H1 (cell line): ENCODE measurements around the gene UBALD1. TPM values are rescaled to one million over a fixed set of nuclear protein-coding genes. Genes with fewer than 3 reads are reported as not detected.

ENCODE experiments used
- CTCF ChIA-PET: fragments of 300-600 bp; sonication (Branson Sonifier 250); formaldehyde crosslinking; loops from one replicate; lab custom pipeline; 2021; ENCODE audit not compliant: partially characterized antibody; lab: Charles Lee
- POLR2A ChIA-PET: fragments of 300-600 bp; sonication (Branson Sonifier 250); formaldehyde crosslinking; loops from one replicate; lab custom pipeline; 2021; ENCODE audit warnings: inconsistent platforms; ENCODE audit not compliant: partially characterized antibody; lab: Charles Lee
- DNase-seq, 2 experiments: peaks; one replicate each; pipeline versions ENCODE4 v3.0.0 to v3.0.0-alpha.2; 2010 to 2022; ENCODE audit warnings: low spot score in 2 of 2, low read depth in 1 of 2, mixed read lengths in 1 of 2
- FAIRE-seq: peaks from 2 replicates; lab custom pipeline; 2011; peaks lifted over from hg19 to GRCh38; lab: Jason Lieb, UNC
- H2AFZ ChIP-seq: 2 replicates; pipeline ENCODE4 v1.8.1; 2012; ENCODE audit warnings: low read length, inconsistent platforms
- H2AK5ac ChIP-seq: 2 replicates; pipeline ENCODE4 v1.6.1; 2013; ENCODE audit warnings: low read depth, low read length
- H2BK120ac ChIP-seq: replicated peaks from 2 replicates; pipeline ENCODE3; 2013; ENCODE audit warnings: low read depth, low read length, inconsistent platforms
- H2BK12ac ChIP-seq: 2 replicates; pipeline ENCODE4 v1.6.1; 2013; ENCODE audit warnings: low read depth, low read length
- H2BK15ac ChIP-seq: 2 replicates; pipeline ENCODE4 v1.6.1; 2013; ENCODE audit warnings: low read length
- H2BK20ac ChIP-seq: 2 replicates; pipeline ENCODE4 v1.6.1; 2013; ENCODE audit warnings: low read length
- H2BK5ac ChIP-seq: 2 replicates; pipeline ENCODE4 v1.6.1; 2013; ENCODE audit warnings: low read depth, low read length
- H3K14ac ChIP-seq: 2 replicates; pipeline ENCODE4 v1.6.1; 2013; ENCODE audit warnings: inconsistent platforms; ENCODE audit not compliant: insufficient read length
- H3K18ac ChIP-seq: 2 replicates; pipeline ENCODE4 v1.6.1; 2013; ENCODE audit warnings: low read length; ENCODE audit errors: extremely low read depth
- H3K23ac ChIP-seq: 2 replicates; pipeline ENCODE4 v1.6.1; 2013; ENCODE audit warnings: inconsistent platforms; ENCODE audit not compliant: insufficient read length
- H3K23me2 ChIP-seq: 2 replicates; pipeline ENCODE4 v1.6.1; 2013; ENCODE audit warnings: low read depth, low read length
- H3K27ac ChIP-seq: 2 replicates; pipeline ENCODE4 v1.6.1; 2011; ENCODE audit warnings: low read depth, low read length, inconsistent platforms
- H3K27me3 ChIP-seq, 4 experiments: replicated peaks in 1 of 4; 1 replicate in 1 of 4; 2 replicates in 3 of 4; pipeline versions ENCODE4 v1.6.1 to v1.8.1; 2011 to 2013; ENCODE audit warnings: low read length in 3 of 4, mild to moderate bottlenecking in 3 of 4, inconsistent platforms in 2 of 4, mixed read lengths in 2 of 4, moderate library complexity in 1 of 4; ENCODE audit not compliant: control insufficient read depth in 3 of 4, insufficient read depth in 3 of 4; ENCODE audit errors: extremely low read depth in 1 of 4
- H3K36me3 ChIP-seq, 4 experiments: 2 replicates each; pipeline versions ENCODE4 v1.6.1 to v1.8.1; 2011 to 2013; ENCODE audit warnings: mild to moderate bottlenecking in 4 of 4, low read length in 3 of 4, moderate library complexity in 2 of 4, control low read depth in 1 of 4, inconsistent platforms in 1 of 4; ENCODE audit not compliant: insufficient read depth in 4 of 4, control insufficient read depth in 2 of 4
- H3K4ac ChIP-seq: replicated peaks from 2 replicates; pipeline ENCODE3; 2013; ENCODE audit warnings: low read length, low read depth, mixed read lengths, inconsistent platforms; ENCODE audit not compliant: insufficient read length
- H3K4me1 ChIP-seq, 4 experiments: replicated peaks in 1 of 4; 1 replicate in 1 of 4; 2 replicates in 3 of 4; pipeline versions ENCODE4 v1.6.1 to v1.8.1; 2011 to 2013; ENCODE audit warnings: low read length in 3 of 4, inconsistent platforms in 2 of 4, mixed read lengths in 1 of 4; ENCODE audit not compliant: insufficient read depth in 4 of 4, control insufficient read depth in 3 of 4
- H3K4me2 ChIP-seq, 2 experiments: 2 replicates each; pipeline versions ENCODE4 v1.6.1 to v1.8.1; 2011 to 2013; ENCODE audit warnings: low read depth in 2 of 2, low read length in 2 of 2, control low read depth in 1 of 2, inconsistent platforms in 1 of 2, mild to moderate bottlenecking in 1 of 2; ENCODE audit not compliant: insufficient read depth in 1 of 2
- H3K4me3 ChIP-seq, 4 experiments: fragments of 200-600, 300-600 bp in 1 of 4; sonication (generic), shearing (Covaris generic), sonication (Bioruptor Twin) in 1 of 4; 2 replicates each; pipeline versions ENCODE4 v1.5.1 to v1.8.1; 2011 to 2016; ENCODE audit warnings: low read length in 4 of 4, low read depth in 3 of 4, control low read depth in 2 of 4, inconsistent platforms in 2 of 4, mild to moderate bottlenecking in 2 of 4, mixed read lengths in 1 of 4, moderate library complexity in 1 of 4; ENCODE audit not compliant: insufficient read depth in 2 of 4; ENCODE audit errors: extremely low read depth in 1 of 4
- H3K56ac ChIP-seq: replicated peaks from 2 replicates; pipeline ENCODE3; 2013; ENCODE audit warnings: low read depth, mild to moderate bottlenecking, mixed read lengths, low read length, inconsistent platforms; ENCODE audit not compliant: insufficient read length
- H3K79me1 ChIP-seq: 2 replicates; pipeline ENCODE4 v1.6.1; 2013; ENCODE audit warnings: low read depth, low read length, control low read depth
- H3K79me2 ChIP-seq, 2 experiments: 2 replicates each; pipeline versions ENCODE4 v1.6.1 to v1.8.1; 2012 to 2013; ENCODE audit warnings: low read length in 2 of 2, mild to moderate bottlenecking in 2 of 2, inconsistent platforms in 1 of 2; ENCODE audit not compliant: insufficient read depth in 2 of 2, control insufficient read depth in 1 of 2
- H3K9ac ChIP-seq, 4 experiments: replicated peaks in 1 of 4; 1 replicate in 1 of 4; 2 replicates in 3 of 4; pipeline versions ENCODE4 v1.6.1 to v1.8.1; 2011 to 2013; ENCODE audit warnings: low read depth in 3 of 4, low read length in 3 of 4, control low read depth in 2 of 4, mild to moderate bottlenecking in 2 of 4, moderate library complexity in 2 of 4, inconsistent platforms in 1 of 4; ENCODE audit errors: extremely low read depth in 1 of 4
- H3K9me3 ChIP-seq, 2 experiments: 2 replicates each; pipeline versions ENCODE4 v1.6.1 to v1.8.1; 2012 to 2013; ENCODE audit warnings: mild to moderate bottlenecking in 2 of 2, moderate library complexity in 2 of 2, control low read depth in 1 of 2, inconsistent platforms in 1 of 2, low read depth in 1 of 2, low read length in 1 of 2, mixed read lengths in 1 of 2; ENCODE audit not compliant: insufficient read depth in 2 of 2
- H4K20me1 ChIP-seq, 2 experiments: replicated peaks in 1 of 2; 2 replicates each; pipeline versions ENCODE3 to v1.8.1; 2011 to 2013; ENCODE audit warnings: inconsistent platforms in 2 of 2, low read length in 2 of 2, mild to moderate bottlenecking in 1 of 2; ENCODE audit not compliant: insufficient read depth in 2 of 2, control insufficient read depth in 1 of 2
- H4K5ac ChIP-seq: 2 replicates; pipeline ENCODE4 v1.6.1; 2013; ENCODE audit warnings: low read length, low read depth, mixed read lengths, inconsistent platforms; ENCODE audit not compliant: insufficient read length
- H4K8ac ChIP-seq: 2 replicates; pipeline ENCODE4 v1.8.0; 2013; ENCODE audit warnings: mild to moderate bottlenecking, moderate library complexity, low read length, inconsistent platforms; ENCODE audit not compliant: insufficient read depth; ENCODE audit errors: extremely low read depth
- H4K91ac ChIP-seq: replicated peaks from 2 replicates; pipeline ENCODE3; 2013; ENCODE audit warnings: low read length, mixed read lengths, inconsistent platforms; ENCODE audit not compliant: insufficient read length
- SIN3A ChIP-seq, 2 experiments: IDR thresholded peaks in 1 of 2; conservative IDR thresholded peaks in 1 of 2; 2 replicates each; pipeline ENCODE4 v1.6.1; 2011 to 2012; ENCODE audit warnings: low read length in 2 of 2, improper control_type of control experiment in 1 of 2, low read depth in 1 of 2, mild to moderate bottlenecking in 1 of 2
- YY1 ChIP-seq: IDR thresholded peaks from 2 replicates; pipeline ENCODE4 v1.6.1; 2011; ENCODE audit warnings: low read depth, mild to moderate bottlenecking, low read length
- WGBS, 2 experiments: shearing (Covaris generic) in 1 of 2; methylation state at CpG; one replicate each; pipeline versions ENCODE4 v1.1.6 to v1.1.7; 2013 to 2015; ENCODE audit warnings: low lambda C conversion rate in 2 of 2, mixed read lengths in 2 of 2, inconsistent platforms in 1 of 2, low coverage in 1 of 2, missing lambda C conversion rate in 1 of 2; ENCODE audit not compliant: insufficient replicate concordance in 2 of 2, insufficient coverage in 1 of 2, insufficient read length in 1 of 2; ENCODE audit errors: extremely low coverage in 1 of 2, missing lambda C conversion rate in 1 of 2; 5-methylcytosine and 5-hydroxymethylcytosine counted together
- polyA plus RNA-seq, 7 experiments: library from polyadenylated mRNA; depleted of rRNA in 3 of 7; stranded (reverse) in 5 of 7; unstranded in 2 of 7; fragments of >200 nt in 5 of 7; fragments of 200-250 nt in 2 of 7; gene quantifications; 1 replicate in 5 of 7; 2 replicates in 1 of 7; 4 replicates in 1 of 7; pipeline versions ENCODE4 v1.2.1 to v1.2.3, GENCODE V29; 2011 to 2013; ENCODE audit warnings: missing spikeins in 2 of 7, mixed read lengths in 2 of 7
- total RNA-seq: library from RNA; stranded (reverse); fragmentation: NEBNext Ultra II Directional; extraction: Animal tissue kit (Norgen Biotek cat#: 25700); gene quantifications from 2 replicates; pipeline ENCODE4 v1.2.1, GENCODE V29; 2021

Gene UBALD1
- total and polyA plus RNA-seq, 2 of the 8 experiments (the other 6 are each of a cell fraction or from before 2014, with no cell fraction given), result 28.6 to 62.0 TPM

- Histone ChIP-seq H3K4ac (no peak overlapping the region), H3K79me1 (no peaks in the 10 kb centered on the region), H3K27me3 (no peaks in the 10 kb centered on the region), H3K18ac (no peak overlapping the region), H3K79me2 (no peaks in the 10 kb centered on the region), H2BK120ac (no peak overlapping the region), H3K56ac (no peak overlapping the region), H2BK12ac (no peak overlapping the region), H3K4me3 (no peak overlapping the region), H4K5ac (no peak overlapping the region), H3K23ac (no peak overlapping the region), H4K8ac (no peak overlapping the region), H2BK15ac (no peak overlapping the region), H3K27ac (no peak overlapping the region), H3K9me3 (no peaks in the 10 kb centered on the region), H4K20me1 (no peaks in the 10 kb centered on the region), H3K4me1 (peaks cover 5 to 7% (median 6%) of the 10 kb centered on the region in 4 experiments), H3K36me3 (no peaks in the 10 kb centered on the region), H2AK5ac (0 out of 2 replicates have a peak overlapping the region, but pooled peaks have one; percentile 4), H2AFZ (no peak overlapping the region), H3K4me2 (no peak overlapping the region), H3K9ac (no peak overlapping the region), H2BK5ac (no peak overlapping the region), H3K14ac (no peak overlapping the region), H3K23me2 (no peaks in the 10 kb centered on the region), H4K91ac (no peak overlapping the region), H2BK20ac (no peak overlapping the region)
- 96% methylated on average over 15 of the region's 15 CpGs; no CpG with 5 or more reads in 1 of the 2 experiments for WGBS, 2 experiments
- ChIA-PET POLR2A (interaction anchor here (0.9 to 1.5 kb wide), 4 partner anchors 12 to 76 kb away, joined by 3 to 5 read pairs (median 3); no protein-coding TSS in a partner anchor), CTCF (interaction anchor here (1.0 to 8.9 kb wide), 14 partner anchors 10 to 140 kb away, joined by 3 to 143 read pairs (median 8); partner anchors contain the start of genes C16orf96 and CDIP1)
- DNase-seq (no peak), FAIRE-seq (no peak)
- no peak for TF ChIP-seq SIN3A (conservative IDR thresholded peaks at IDR 0.05 in 1 of 2, IDR thresholded peaks at IDR 0.05 in 1 of 2; ENCODE audit: low read depth in 1 of 2, low read length in 2 of 2)
- TF ChIP-seq YY1, result 0 out of 2 replicates have a peak, but pooled peaks have one; percentile 29
These were observed 38.7 kb downstream of the UBALD1 start for GRCh38 chr16:4576008-4576407.
